ENCODE measurements around the gene SGPP1. TPM values are rescaled to one million over a fixed set of nuclear protein-coding genes. Genes with fewer than 3 reads are reported as not detected.
"Not testable (repeated sequence)": the region's sequence is repeated elsewhere in the genome, so short reads cannot be mapped to it uniquely, and the experiment has no call there.

The SGPP1 gene, protein sequence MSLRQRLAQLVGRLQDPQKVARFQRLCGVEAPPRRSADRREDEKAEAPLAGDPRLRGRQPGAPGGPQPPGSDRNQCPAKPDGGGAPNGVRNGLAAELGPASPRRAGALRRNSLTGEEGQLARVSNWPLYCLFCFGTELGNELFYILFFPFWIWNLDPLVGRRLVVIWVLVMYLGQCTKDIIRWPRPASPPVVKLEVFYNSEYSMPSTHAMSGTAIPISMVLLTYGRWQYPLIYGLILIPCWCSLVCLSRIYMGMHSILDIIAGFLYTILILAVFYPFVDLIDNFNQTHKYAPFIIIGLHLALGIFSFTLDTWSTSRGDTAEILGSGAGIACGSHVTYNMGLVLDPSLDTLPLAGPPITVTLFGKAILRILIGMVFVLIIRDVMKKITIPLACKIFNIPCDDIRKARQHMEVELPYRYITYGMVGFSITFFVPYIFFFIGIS
- 8.5 and 9.5 TPM in 2 replicates for total RNA-seq

DNA sequence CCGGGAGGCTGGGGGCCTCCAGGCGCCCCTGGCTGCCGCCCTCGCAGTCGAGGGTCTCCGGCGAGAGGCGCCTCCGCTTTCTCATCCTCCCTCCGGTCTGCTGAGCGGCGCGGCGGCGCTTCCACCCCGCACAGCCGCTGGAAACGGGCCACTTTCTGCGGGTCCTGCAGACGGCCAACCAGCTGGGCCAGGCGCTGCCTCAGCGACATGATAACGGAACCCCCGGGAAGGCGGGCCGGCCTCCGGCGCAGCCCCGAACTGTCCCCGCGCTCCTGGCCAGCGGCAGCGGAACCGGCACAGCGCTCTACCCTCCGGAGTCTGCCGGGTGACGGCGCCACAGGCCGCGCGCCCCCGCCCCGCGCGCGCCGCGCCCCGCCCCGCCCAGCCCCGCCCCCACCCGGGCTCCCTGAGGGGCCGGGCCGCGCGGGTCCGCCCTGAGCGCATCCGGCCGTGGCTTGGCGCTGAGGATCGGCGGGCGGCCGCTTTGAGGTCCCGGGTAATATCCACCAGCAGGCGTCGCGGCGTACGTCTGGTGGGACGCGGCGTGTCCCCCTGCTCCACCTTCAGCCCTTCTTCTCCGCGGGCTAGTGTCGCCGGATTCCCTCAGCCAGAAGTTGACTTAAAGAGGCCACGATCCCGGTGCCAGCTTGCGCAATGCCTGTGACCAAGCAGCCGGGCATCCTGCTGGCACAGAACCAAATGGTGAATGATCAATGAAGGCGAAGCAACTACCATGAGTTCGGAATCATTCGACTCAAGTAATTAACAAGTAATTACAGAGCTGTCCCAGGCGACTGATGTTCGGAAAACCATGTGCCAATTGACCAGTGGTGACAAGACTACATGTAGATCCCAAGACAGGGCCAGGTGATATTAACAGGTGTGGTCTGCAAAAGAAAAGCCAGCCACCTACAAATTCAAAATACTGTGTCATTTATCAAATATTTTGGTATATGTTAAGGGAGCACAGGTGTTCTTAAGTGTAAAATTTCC is at the start of gene SGPP1:
SGPP1 (minus strand) TSS at position 330 of the 993 bp plus-strand sequence; CDS start at position 209, 121 bp downstream.
- DNase-seq (ENCODE audit: low read depth in 2 of 2), result peak; percentile 75 to 77

DNA sequence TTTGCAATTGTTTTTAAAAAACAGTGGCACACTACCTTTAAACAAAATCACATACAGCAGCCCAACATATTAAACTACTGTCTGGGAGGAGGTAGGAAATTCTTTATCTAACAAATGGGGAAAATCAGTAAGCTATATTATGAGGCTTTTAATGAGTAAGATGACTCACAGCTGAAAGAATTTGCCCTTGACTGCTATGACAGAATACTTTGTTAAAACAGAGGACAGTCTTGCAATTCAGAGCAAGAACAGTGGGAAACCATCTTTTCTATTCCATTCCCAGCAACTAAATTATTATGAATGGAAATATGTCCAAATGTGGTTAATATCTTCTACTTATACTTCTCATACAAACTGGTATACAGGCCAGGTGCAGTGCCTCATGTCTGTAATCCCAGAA is 49.2 kb upstream of the SGPP1 start:
- DNase-seq (ENCODE audit: low read depth in 2 of 2), result peak; percentile 20 to 61

DNA sequence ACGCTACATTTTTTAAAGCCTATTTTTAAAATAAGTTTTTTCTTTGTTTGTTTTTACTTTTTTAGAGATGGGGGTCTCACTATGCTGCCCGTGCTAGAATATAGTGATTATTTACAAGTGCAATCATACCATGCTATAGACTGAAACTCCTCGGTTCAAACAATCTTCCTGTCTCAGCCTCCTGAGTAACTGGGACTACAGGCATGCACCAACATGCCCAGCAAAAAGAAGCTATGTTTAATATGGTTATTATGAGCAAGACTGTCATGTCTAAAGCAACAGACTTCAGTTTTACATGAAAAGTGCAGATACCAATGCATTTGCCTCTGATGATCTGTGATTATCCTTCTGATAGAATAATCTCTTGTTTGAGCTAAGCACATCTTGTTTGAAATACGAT is 45.6 kb upstream of the SGPP1 start:
- DNase-seq (ENCODE audit: low read depth in 2 of 2), result no peak

DNA sequence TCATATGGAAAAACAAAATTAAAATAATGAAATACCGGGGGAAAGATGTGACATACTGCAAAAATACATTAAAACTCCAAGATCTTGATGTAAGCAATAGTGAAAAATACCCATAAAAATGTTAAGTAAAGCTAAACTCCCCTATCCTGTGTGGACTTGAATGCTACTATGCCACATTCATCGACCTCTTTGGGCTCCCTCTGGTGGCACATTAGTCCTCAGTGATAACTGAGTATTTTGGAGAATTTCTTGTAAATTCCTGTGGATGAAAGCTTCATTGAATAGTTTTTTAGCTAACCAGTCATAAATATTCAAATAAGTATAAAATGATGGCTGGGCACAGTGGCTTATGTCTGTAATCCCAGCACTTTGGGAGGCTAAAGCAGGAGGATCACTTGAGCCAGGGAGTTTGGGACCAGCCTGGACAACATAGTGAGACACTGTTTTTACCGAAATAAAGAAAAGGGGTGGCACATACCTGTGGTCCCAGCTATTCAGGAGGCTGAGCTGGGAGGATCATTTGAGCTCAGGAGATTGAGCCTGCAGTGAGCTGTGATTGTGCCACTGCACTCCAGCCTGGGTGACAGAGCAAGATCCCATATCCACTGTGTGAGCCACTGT is 42.4 kb upstream of the SGPP1 start:
- peak; percentile 67 to 77 for DNase-seq (ENCODE audit: low read depth in 2 of 2)

DNA sequence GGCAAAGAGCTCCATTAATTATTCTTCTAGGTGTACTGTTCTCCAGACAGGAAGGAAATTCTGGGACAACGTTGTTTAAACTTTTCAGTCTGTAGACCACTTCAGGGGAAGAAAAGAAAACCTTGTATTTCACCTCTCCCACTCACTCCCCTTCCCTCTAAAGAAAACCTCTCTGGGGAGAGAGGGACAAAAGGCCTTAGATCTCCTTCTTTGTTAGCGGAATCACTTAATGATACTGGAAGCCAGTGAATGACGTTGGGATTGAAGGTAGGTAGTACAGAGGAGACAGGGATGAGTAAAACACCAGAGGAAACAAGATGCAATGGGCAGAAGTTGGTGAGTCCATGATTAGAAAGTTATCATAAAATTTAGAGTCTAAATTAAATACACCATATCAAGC is 38.7 kb upstream of the SGPP1 start:
- DNase-seq (ENCODE audit: low read depth in 2 of 2), result no peak

DNA sequence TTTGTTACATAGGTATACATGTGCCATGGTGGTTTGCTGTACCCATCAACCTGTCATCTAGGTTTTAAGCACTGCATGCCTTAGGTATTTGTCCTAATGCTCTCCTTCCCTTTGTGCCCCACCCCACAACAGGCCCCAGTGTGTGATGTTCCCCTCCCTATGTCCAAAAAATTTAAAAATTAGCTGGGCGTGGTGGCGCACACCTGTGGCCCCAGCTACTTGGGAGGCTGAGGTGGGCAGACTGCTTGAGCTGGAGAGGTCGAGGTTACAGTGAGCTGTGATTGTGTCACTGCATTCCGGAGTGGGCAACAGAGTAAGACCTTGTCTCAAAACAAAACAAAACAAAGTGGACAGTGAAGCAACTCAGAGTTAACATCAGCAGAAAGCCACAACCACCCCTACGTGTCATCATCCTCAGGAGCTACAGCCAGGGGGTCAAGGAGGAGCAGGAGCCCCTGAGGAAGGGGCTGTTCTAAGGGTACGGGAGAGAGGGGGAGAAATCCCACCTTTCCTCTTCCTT is 36.8 kb upstream of the SGPP1 start:
- DNase-seq (ENCODE audit: low read depth in 2 of 2), result no peak

DNA sequence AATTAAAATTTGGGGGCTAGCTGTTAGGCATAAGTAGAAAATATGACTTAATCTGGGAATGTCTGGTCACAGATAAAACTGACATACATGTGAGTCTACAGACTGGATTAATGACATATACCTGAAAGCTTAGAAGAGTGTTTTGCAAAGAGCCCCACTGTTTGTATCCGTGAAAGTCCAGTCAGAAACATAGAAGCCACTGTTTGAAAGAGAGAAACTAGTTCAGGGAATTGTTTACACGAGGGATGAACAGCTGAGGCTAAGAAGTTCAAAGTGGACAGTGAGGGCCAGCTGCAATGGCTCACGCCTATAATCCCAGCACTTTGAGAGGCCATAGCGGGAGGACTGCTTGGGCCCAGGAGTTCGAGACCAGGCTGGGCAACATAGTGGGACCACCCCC is 36.2 kb upstream of the SGPP1 start:
- no peak for DNase-seq (ENCODE audit: low read depth in 2 of 2)

DNA sequence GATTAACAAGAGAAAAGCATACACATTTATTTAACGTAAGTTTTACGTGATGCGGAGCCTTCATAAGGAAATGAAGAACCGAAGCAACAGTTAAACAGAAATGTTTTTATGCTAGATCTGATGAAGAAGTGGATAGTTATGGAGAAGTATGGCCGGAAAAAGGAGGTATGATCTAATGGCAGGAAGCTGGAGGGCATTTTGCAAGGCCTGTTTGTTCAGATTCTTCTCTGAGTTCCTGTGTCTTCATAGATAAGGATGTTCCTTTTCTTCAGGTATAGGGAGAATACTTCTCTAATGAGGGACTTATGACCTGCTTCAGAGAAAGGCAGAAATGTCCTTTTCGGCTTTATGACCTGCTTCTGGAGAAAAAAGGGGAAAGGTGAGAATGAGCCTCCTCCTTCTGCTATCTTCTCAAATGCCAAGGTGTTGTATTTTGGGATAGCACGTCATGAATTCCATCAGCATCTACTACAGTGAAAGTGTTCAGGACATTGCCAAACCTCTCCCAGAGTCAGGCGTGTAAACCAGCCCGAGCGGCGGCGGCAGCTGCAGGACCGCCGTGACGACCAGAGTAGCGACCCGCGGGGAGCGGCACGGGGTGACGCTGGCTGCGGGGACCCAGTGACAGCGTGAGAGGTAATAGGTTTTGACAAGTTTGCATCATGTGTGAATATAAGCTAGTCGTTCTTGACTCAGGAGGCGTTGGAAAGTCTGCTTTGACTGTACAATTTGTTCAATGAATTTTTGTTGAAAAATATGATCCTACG is 33.7 kb upstream of the SGPP1 start:
- DNase-seq (ENCODE audit: low read depth in 2 of 2), result no peak

DNA sequence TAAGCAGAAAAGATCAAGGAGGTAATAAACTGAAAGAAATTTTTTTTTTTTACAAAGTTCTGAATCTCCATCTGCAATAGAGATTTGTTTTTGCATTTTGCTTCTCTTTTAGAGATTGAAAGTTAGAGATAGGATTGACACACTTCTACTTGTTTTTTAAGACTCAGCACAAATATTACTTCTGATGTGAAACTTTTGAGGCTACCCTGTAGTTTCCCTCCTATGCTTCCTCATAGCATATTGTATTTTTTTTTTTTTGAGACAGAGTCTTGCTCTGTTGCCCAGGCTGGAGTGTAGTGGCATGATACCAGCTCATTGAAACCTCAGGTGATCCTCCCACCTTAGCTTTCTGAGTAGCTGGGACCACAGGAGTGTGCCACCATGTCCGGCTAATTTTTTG is 32.1 kb upstream of the SGPP1 start:
- no peak for DNase-seq (ENCODE audit: low read depth in 2 of 2)

DNA sequence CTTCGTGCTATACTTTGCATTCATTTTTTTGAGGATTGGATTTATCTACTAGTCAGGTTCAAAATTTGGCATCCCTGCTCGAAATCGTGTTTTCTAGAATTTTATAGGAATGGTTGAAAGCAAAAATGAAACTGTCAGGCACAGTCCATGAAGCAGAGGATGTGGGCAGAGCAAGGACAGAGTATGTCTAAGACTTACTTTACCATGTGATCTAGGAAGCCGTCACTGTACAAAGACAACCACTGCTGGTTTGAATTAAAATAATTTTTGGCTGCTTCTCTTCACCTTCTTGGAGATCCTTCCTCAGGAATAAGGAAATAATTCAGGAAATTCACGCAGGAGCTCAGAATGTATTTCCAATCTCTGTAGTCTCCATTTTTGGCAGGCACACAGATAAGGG is 31.6 kb upstream of the SGPP1 start:
- peak in 1 of 2 donors; percentile 56 for DNase-seq (ENCODE audit: low read depth in 2 of 2)

DNA sequence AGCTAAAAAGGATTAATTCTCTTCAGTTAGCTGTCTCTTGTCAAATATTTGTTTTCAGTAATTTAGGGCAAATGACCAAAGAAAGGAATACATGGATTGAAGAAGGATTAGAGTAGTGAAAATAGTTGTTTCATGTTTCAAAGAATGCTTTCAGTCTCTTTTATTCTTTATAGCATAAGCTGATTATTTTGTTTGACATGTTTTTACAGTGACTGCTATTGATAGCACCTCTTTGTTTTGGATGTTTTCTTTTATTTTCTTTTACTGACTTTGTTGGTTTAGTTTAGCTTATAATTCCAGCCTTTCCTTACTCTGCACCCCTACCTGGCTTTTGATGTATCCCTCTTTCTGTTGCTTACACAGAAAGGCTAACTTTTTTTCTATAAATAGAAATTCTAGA is 29.3 kb upstream of the SGPP1 start:
- no peak for DNase-seq (ENCODE audit: low read depth in 2 of 2)

DNA sequence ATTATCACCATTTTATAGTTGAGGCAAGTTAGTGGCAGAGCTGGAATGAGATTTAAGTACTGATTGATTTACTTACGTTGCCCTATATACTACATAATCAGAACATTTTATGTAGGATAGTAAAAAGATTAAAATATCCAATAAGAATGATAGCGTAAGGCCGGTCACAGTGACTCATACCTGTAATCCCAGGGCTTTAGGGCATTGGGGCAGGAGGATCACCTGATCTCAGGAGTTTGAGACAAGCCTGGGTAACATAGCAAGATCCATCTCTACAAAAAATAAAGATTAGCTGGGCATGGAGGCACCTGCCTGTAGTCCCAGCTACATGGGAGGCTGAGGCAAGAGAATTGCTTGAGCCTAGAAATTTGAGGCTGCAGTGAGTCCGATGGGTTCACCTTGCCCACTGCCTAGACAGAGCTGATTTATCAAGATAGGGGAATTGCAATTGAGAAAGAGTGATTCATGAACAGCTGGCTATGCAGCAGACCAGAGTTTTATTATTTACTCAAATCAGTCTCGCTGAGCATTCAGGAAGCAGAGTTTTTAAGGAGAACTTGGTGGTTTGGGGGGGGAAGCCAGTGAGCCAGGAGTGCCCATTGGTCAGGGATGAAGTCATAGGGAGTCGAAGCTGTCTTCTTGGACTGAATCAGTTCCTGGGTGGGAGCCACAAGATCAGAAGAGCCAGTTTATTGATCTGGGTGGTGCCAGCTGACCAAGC is 24.7 kb upstream of the SGPP1 start:
- peak in 1 of 2 donors; percentile 42 for DNase-seq (ENCODE audit: low read depth in 2 of 2)

DNA sequence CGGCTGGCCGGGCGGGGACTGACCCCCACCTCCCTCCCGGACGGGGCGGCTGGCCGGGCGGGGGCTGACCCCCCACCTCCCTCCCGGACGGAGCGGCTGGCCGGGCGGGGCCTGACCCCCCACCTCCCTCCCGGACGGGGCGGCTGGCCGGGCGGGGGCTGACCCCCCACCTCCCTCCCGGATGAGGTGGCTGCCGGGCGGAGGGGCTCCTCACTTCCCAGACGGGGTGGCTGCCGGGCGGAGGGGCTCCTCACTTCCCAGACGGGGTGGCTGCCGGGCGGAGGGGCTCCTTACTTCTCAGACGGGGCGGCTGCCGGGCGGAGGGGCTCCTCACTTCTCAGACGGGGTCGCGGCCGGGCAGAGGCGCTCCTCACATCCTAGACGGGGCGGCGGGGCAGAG is 23.2 kb upstream of the SGPP1 start:
- DNase-seq (ENCODE audit: low read depth in 2 of 2), result not testable (repeated sequence)

DNA sequence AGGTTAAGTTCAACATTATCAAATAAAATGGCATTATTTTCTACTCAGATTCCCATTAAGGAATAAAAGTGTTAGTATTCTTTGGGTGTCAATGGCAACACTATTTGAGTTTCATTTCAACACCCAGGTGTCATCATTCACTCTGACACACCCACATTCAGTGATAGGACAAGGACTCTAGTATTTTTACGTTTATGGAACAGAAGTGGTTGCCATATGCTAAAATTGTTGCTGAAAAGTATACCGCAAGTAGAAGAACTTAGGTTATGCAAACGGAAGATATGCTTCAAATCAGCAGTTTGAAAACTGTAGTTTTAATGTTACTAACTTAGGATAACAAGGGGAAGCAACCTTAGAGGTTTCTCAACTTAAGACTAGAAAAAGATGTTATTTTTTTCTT is 20.0 kb upstream of the SGPP1 start:
- DNase-seq (ENCODE audit: low read depth in 2 of 2), result no peak

DNA sequence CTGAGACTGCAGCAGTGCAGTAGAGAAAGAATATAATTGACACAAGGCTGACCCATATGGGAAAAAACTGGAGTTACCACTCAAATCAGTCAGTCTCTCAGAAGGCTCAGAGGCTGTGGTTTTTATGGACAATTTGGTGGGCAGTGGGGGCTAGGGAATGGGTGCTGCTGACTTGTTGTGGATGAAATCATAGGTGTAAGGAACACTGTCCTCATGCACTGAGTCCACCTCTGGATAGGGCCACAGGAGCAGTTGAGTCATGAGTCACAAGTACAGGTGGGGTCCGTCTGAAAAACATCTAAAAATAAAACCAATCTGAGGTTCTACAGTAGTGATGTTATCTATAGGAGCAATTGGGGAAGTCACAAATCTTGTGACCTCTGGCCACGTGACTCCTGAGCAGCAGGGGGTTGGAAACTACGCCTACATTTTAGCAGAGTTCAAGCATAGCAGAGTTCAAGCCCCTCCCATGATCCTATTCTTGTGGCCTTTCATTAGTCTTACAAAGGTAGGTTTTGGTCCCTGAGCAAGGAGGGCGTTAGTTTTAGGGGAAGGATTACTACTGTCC is 18.1 kb upstream of the SGPP1 start:
- DNase-seq (ENCODE audit: low read depth in 2 of 2), result no peak

DNA sequence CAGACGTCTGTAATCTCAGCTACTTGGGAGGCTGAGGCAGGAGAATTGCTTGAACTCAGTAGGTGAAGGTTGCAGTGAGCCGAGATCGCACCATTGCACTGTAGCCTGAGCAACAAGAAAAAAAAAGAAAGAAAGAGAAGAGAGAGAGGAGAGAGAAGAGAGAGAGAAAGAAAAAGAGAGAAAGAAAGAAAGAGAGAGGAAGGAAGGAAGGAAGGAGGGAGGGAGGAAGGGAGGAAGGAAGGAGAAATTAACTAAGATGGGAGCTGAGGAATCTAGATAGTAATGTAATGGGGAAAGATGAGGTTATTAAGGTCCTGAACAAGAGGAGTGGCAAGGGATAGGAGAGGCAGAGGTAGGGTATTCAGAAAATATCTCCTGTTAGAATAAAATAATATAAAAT is 17.4 kb upstream of the SGPP1 start:
- DNase-seq (ENCODE audit: low read depth in 2 of 2), result no peak

DNA sequence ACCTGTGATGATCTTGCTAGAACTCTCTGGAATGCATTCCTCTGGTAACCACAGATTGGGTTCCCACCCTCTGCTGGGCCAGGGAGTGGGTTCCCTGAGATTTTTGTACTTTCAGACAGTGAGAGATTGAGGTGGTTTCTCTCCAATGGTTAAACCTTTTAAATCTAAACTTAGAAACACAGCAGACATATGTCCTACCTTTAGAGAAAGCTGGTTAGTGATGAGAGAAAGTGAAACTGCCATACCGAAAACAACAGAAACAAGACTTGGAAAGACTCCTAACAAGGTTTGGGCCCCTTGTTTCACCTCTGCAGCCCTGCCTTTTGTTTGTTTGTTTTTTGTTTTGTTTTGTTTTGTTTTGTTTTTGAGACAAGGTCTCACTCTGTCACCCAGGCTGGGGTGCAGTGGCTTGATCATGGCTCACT is 9.7 kb upstream of the SGPP1 start:
- no peak for DNase-seq (ENCODE audit: low read depth in 2 of 2)

DNA sequence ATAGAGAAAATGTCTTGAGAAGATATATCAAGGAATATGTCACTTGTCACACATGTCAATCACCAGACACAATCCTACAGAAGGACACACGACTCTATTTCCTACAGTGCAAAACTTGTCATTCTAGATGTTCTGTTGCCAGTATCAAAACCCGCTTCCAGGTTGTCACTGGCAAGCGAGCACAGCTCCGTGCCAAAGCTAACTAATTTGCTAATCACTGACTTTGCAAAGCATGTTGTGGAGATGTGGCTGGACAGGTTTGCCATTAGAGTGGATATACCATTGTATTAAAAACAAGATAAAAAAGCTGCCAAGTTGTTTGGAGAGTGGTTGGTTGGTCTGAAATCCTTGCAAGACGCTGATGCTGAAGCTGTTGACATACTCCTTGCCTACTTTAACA is 7.9 kb upstream of the SGPP1 start:
- DNase-seq (ENCODE audit: low read depth in 2 of 2), result no peak

DNA sequence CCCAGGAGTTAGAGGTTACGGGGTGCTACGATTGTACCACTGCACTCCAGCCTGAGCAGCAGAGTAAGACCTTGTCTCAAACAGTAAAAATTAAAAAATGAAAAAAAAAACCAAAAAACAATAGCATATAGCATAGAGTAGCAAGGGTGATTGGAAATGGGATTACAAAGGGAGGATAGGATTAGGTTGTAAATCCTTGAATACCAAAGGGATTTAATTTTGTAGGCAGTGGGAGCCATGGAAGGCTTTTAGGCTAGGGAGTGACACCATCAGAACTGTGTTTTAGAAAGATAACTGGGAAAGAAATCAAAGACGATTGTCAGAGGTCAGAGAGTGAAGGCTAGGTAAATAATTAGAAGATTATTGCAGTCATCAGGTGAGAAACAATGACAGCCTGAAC is 2.8 kb upstream of the SGPP1 start:
- no peak for DNase-seq (ENCODE audit: low read depth in 2 of 2)

DNA sequence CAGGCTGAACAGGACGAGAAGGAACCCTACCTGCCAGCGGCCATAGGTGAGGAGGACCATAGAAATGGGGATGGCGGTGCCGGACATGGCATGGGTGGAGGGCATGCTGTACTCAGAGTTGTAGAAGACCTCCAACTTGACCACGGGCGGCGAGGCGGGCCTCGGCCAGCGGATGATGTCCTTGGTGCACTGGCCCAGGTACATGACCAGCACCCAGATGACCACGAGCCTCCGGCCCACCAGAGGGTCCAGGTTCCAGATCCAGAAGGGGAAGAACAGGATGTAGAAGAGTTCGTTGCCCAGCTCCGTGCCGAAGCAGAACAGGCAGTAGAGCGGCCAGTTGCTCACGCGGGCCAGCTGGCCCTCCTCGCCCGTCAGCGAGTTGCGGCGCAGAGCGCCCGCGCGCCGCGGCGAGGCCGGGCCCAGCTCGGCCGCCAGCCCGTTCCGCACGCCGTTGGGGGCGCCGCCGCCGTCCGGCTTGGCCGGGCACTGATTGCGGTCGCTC is 582 bp downstream of the SGPP1 start:
- DNase-seq (ENCODE audit: low read depth in 2 of 2), result peak; percentile 51 to 56
